CD4-positive, alpha-beta T cell (primary cell): Measurements from ENCODE around the gene PICALM. TPM values are rescaled to one million over a fixed set of nuclear protein-coding genes. Genes with fewer than 3 reads are reported as not detected.
A peak's percentile ranks its signal among the peaks of the same experiment; 100 is the strongest.

Experiments used
- ATAC-seq: fragments of 200-7000 bp; cut with Tn5 transposase; one replicate; pipeline ENCODE4 v1.10.0; 2022; ENCODE audit warnings: mild to moderate bottlenecking; ENCODE audit not compliant: poor library complexity
- CTCF ChIA-PET: fragments of 350-600 bp; sonication (Branson Sonifier 250); formaldehyde crosslinking; loops from one replicate; lab custom pipeline; 2021; ENCODE audit warnings: antibody characterized with exemption, inconsistent platforms; lab: Charles Lee
- POLR2A ChIA-PET: fragments of 350-600 bp; sonication (Branson Sonifier 250); formaldehyde crosslinking; loops from one replicate; lab custom pipeline; 2021; ENCODE audit warnings: antibody characterized with exemption, inconsistent platforms; lab: Charles Lee
- DNase-seq, 14 experiments: peaks; one replicate each; pipeline ENCODE4 v3.0.0-alpha.2; 2013 to 2020; ENCODE audit warnings: mixed read lengths in 2 of 14
- H3K27ac ChIP-seq, 2 donors: one replicate each; pipeline versions ENCODE4 v1.5.1 to v1.7.0; 2013; ENCODE audit warnings: low read length in 2 of 2, low read depth in 1 of 2, mild to moderate bottlenecking in 1 of 2
- H3K27me3 ChIP-seq, 2 experiments: 1 replicate in 1 of 2; 2 replicates in 1 of 2; pipeline versions ENCODE4 v1.6.1 to v1.7.0; 2013; ENCODE audit warnings: low read length in 2 of 2, control low read depth in 1 of 2, mild to moderate bottlenecking in 1 of 2, moderate library complexity in 1 of 2; ENCODE audit not compliant: insufficient read depth in 2 of 2, control insufficient read depth in 1 of 2
- H3K36me3 ChIP-seq: one replicate; pipeline ENCODE4 v1.6.1; 2013; ENCODE audit warnings: low read length, control low read depth; ENCODE audit not compliant: insufficient read depth
- H3K4me1 ChIP-seq: one replicate; pipeline ENCODE4 v1.6.1; 2013; ENCODE audit warnings: low read length, control low read depth; ENCODE audit not compliant: insufficient read depth
- H3K4me3 ChIP-seq: one replicate; pipeline ENCODE4 v1.5.1; 2013; ENCODE audit warnings: mild to moderate bottlenecking, low read length, moderate library complexity
- H3K9me3 ChIP-seq, 2 experiments: 1 replicate in 1 of 2; 2 replicates in 1 of 2; pipeline versions ENCODE4 v1.6.1 to v1.7.0; 2013; ENCODE audit warnings: low read length in 2 of 2, mild to moderate bottlenecking in 2 of 2, control low read depth in 1 of 2, moderate library complexity in 1 of 2; ENCODE audit not compliant: control insufficient read depth in 1 of 2, insufficient read depth in 1 of 2
- H3K27ac Mint-ChIP-seq: one replicate; pipeline ENCODE4 v1.8.0; 2020; ENCODE audit warnings: mixed read lengths
- H3K27me3 Mint-ChIP-seq: one replicate; pipeline ENCODE4 v1.8.0; 2021; ENCODE audit warnings: mixed read lengths
- H3K36me3 Mint-ChIP-seq: one replicate; pipeline ENCODE4 v1.8.0; 2021; ENCODE audit warnings: low read depth, mixed read lengths
- H3K4me1 Mint-ChIP-seq: one replicate; pipeline ENCODE4 v1.8.0; 2021; ENCODE audit warnings: low read depth, mixed read lengths
- H3K4me3 Mint-ChIP-seq: one replicate; pipeline ENCODE4 v1.8.0; 2020; ENCODE audit warnings: mild to moderate bottlenecking, mixed read lengths
- H3K9me3 Mint-ChIP-seq: one replicate; pipeline ENCODE4 v1.8.0; 2020; ENCODE audit warnings: mixed read lengths
- intact Hi-C, 2 experiments: fragments of 100-400 bp; cut with DNase I in 1 of 2; cut with micrococcal nuclease in 1 of 2; formaldehyde crosslinking; loops; one replicate each; pipeline versions ENCODE4 v1.15.1 to v1.9.0; 2023 to 2025; cut with DNase I, micrococcal nuclease
- total RNA-seq, 174 experiments: library from RNA in 2 of 174; stranded (reverse) in 2 of 174; gene quantifications; one replicate each; pipeline ENCODE4 v1.2.3 and lab custom pipeline; 2021 to 2026
- TF ChIP-seq, protein P1 (sequence below): fragments of 200-600 bp; IDR thresholded peaks from one replicate; pipeline ENCODE4 v1.8.0; 2022; ENCODE audit warnings: antibody characterized with exemption, mild to moderate bottlenecking

The PICALM gene
- total RNA-seq, 2 experiments from 2014 or later = 73.3 to 77.3 TPM

DNA sequence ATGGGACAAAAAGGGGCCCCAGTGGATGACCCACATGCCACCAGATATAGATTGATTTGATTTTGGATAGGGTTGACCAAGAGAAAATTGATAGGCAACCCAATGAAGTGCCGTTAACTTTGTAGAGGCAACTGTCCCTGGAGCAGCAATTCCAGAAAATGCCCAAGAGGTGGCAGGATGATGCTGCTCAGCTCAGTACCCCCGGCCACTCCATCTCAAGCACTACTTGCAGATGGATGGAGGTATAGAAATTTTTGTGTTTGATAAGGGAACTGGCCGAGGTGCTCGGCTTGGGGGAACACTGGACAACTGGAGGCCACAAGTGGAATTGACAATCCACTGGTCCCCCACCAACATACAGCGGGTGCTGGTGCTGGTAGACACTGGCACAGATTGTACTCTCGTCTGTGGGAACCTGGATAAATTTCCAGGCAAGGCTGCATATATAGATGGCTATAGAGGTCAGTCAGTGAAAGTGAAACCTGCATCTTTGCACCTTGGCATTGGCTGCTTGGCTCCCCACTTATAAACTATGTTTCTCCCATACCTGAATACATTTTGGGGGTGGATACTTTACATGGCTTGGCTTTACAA, 127.4 kb downstream of the PICALM start:
- peak in 3 of 14 experiments; percentile 20 to 45 (median 24) for DNase-seq
- TF ChIP-seq, protein P1, sequence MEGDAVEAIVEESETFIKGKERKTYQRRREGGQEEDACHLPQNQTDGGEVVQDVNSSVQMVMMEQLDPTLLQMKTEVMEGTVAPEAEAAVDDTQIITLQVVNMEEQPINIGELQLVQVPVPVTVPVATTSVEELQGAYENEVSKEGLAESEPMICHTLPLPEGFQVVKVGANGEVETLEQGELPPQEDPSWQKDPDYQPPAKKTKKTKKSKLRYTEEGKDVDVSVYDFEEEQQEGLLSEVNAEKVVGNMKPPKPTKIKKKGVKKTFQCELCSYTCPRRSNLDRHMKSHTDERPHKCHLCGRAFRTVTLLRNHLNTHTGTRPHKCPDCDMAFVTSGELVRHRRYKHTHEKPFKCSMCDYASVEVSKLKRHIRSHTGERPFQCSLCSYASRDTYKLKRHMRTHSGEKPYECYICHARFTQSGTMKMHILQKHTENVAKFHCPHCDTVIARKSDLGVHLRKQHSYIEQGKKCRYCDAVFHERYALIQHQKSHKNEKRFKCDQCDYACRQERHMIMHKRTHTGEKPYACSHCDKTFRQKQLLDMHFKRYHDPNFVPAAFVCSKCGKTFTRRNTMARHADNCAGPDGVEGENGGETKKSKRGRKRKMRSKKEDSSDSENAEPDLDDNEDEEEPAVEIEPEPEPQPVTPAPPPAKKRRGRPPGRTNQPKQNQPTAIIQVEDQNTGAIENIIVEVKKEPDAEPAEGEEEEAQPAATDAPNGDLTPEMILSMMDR = no peak
- Mint-ChIP-seq H3K36me3 (no peaks in the 10 kb centered on the region), H3K27ac (no peak overlapping the region), H3K27me3 (no peaks in the 10 kb centered on the region), H3K4me1 (no peaks in the 10 kb centered on the region), H3K4me3 (no peak overlapping the region), H3K9me3 (peaks cover 5% of the 10 kb centered on the region)
- no peaks in the 10 kb centered on the region for H3K36me3 ChIP-seq
- POLR2A ChIA-PET = no interaction called here
- no peaks in the 10 kb centered on the region for H3K4me1 ChIP-seq
- H3K27me3 ChIP-seq = no peaks in the 10 kb centered on the region
- H3K27ac ChIP-seq = no peak overlapping the region
- peaks cover 3 to 7% of the 10 kb centered on the region in 2 experiments for H3K9me3 ChIP-seq
- no peak overlapping the region for H3K4me3 ChIP-seq
- ATAC-seq = no peak
- intact Hi-C loops = no loop called here
- CTCF ChIA-PET = no interaction called here

DNA sequence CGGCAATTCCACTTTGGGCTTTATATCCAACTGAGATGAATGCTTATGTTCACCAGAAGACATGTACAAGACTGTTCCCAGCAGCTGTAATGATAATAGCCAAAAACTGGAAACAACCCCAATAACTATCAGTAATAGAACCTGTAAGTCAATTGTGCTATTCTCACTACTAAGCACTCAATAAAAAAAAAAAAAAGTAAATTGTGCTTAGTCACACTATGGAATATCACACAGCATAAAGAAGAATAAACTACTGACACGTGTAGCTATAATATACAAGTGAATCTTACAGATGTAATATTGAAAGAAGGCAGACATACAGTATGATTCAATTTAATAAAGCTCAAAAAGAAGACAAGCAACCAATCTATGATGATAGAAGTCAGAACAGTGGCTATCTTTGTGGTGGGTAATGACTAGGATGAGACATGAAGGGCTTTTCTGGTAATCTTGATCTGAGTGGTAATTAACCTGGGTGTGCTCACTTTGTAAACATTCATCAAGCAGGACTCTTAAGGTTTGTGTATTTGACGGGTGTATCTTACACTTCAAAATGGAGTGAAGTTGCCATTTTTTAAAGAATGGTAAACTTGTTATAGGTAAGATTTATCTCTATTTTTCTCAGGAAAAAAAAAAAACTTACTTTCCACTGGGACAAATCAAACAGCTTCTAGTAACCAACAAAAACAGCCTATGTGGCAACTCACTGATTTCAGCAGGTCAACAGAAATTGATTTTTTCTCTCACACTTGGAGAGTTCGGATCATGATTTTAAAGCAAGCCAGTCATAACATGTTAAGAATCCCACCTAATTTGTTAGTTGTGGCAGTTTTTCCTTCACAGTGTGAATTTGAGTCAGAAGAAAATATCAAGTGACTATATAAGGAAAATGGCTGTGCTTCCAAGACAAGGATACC, 129.5 kb downstream of the PICALM start:
- POLR2A ChIA-PET = no interaction called here
- no peak overlapping the region for H3K4me3 Mint-ChIP-seq
- CTCF ChIA-PET = no interaction called here

DNA sequence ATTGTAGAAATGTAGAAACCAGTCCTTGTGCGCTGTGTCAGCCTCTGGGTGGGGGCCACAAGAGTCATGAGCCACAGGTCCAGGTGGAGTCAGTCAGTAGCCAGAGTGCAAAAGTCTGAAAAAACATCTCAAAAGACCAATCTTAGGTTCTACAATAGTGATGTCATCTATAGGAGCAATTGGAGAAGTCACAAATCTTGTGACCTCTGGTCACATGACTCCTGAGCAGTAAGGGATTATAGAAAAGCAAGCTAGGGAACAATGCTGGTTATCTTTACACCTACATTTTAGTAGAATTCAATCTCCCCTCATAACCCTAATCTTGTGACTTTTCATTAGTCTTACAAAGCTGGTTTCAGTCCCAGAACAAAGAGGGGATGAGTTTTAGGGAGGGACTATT, 131.0 kb downstream of the PICALM start:
- Histone ChIP-seq H3K4me1 (no peaks in the 10 kb centered on the region), H3K27ac (no peak overlapping the region), H3K36me3 (no peaks in the 10 kb centered on the region), H3K9me3 (peaks cover 0 to 14% of the 10 kb centered on the region in 2 experiments), H3K4me3 (no peak overlapping the region), H3K27me3 (no peaks in the 10 kb centered on the region)
- ChIA-PET CTCF (interaction anchor here (1.0 kb wide), 1 partner anchor 11 kb away, joined by 3 read pairs; no protein-coding TSS in a partner anchor), POLR2A (no interaction called here)
- Mint-ChIP-seq H3K9me3 (no peaks in the 10 kb centered on the region), H3K4me1 (no peaks in the 10 kb centered on the region), H3K36me3 (no peaks in the 10 kb centered on the region), H3K4me3 (no peak overlapping the region), H3K27ac (no peak overlapping the region), H3K27me3 (no peaks in the 10 kb centered on the region)
- TF ChIP-seq, protein P1 = no peak
- ATAC-seq = no peak
- DNase-seq = no peak
- intact Hi-C loops = no loop called here

More for the DNA sequence above, 129.5 kb downstream of the PICALM start:
- no peaks in the 10 kb centered on the region for H3K27me3 Mint-ChIP-seq
- H3K27ac ChIP-seq = no peak overlapping the region
- no peaks in the 10 kb centered on the region for H3K9me3 Mint-ChIP-seq
- H3K9me3 ChIP-seq = peaks cover 0 to 14% of the 10 kb centered on the region in 2 experiments
- no peak overlapping the region for H3K4me3 ChIP-seq
- no peak overlapping the region for H3K27ac Mint-ChIP-seq
- intact Hi-C loops = no loop called here
- H3K4me1 ChIP-seq = no peaks in the 10 kb centered on the region
- no peaks in the 10 kb centered on the region for H3K27me3 ChIP-seq
- TF ChIP-seq, protein P1 = no peak
- no peaks in the 10 kb centered on the region for H3K4me1 Mint-ChIP-seq
- no peaks in the 10 kb centered on the region for H3K36me3 ChIP-seq
- ATAC-seq (no peak), DNase-seq (no peak)
- H3K36me3 Mint-ChIP-seq = no peaks in the 10 kb centered on the region
